HUDEP-2 (cell line): ENCODE results near the gene FGF14.
"Not testable (repeated sequence)": the region's sequence is repeated elsewhere in the genome, so short reads cannot be mapped to it uniquely, and the experiment has no call there.

ENCODE experiments used
- DNase-seq, 76 experiments: peaks; one replicate each; lab custom pipeline; 2025; ENCODE audit not compliant: unreplicated experiment in 76 of 76; lab: John Stamatoyannopoulos, UW

The FGF14 gene

DNA sequence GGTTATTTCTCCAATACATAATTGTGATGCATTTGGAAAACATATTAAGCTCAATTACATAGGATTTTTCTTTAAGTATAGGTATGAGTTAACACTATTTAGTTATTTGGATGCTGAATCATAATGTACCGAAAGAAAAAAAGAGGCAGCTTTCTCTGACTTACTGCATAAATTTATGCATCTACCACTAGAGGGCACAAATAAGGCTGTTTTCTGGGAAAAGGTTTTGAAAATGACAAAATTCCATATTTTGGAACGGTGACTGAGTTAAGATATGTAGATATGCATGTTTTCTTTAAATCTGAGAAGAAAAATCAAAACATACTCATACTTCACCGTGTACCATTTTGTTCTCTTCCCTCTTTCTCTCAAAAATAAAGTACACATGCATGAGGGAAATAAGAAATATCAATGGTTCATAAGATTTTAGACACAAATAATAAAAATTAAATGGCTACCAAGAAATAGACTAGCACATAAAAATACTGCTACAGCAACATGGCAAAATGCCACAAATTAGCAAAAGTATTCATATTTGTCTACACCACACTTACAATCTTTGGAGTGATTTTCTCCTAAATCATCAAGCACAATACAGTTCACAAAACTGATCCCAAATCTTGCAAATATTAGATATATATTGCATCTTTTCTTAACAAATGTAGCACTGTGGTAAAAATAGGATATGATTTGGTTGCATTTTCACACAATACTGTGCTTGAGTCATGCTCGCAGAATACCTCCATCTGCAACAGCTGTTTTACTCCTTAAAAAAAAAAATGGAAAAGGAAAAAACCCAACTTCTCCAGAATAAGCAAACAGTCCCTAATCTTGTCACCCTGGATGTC lies 260.0 kb downstream of the FGF14 start:
- DNase-seq: peak in 2 of 76 experiments; percentile 1 to 2

DNA sequence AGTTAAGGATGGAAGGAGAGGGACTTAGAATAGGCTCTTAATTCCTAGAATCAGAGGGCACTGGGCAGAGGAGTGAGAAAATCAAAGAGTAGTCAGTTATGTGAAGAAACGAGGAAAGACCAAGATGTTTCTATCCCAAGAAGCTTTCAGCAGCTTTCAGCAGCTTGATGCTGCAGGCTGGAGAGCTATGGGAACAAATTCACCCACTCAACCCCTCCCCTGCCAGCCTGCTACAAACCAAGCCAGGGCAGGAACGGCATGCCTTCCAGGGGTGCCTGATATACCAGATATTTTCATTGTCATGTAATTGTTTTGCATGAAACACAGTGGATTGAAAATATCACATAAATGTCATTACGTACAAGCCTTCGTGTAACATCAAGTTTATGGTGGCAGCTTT lies 262.2 kb downstream of the FGF14 start:
- no peak for DNase-seq

DNA sequence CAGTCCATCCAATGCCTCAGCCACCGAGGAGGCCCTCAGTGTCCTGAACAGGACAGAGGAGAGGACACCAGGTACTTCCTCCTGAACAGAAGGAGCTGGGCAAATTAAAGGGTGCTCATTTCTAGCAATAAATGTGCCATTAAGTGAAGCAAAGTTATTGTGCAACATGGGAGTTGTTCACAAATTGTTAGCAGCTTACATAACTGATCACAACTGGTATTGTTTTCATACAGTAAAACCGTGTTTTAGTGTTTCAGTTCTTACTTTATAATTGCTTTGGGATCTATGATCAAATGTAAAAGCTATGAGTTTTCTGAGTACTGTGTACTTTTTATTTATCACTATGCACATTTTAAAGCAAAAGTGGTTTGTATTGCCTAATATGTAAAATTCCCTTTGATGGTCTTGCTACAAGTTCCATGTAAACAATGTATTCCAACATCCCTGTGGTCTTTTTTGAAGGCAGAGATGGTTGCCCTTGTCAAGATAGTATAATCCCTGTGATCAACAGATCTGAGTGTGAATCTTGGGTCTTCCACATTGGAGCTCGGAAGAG lies 263.1 kb downstream of the FGF14 start:
- no peak for DNase-seq

- not testable (repeated sequence) for DNase-seq
Measured at GRCh38 chr13:102137904-102138303, 263.9 kb downstream of the FGF14 start.

DNA sequence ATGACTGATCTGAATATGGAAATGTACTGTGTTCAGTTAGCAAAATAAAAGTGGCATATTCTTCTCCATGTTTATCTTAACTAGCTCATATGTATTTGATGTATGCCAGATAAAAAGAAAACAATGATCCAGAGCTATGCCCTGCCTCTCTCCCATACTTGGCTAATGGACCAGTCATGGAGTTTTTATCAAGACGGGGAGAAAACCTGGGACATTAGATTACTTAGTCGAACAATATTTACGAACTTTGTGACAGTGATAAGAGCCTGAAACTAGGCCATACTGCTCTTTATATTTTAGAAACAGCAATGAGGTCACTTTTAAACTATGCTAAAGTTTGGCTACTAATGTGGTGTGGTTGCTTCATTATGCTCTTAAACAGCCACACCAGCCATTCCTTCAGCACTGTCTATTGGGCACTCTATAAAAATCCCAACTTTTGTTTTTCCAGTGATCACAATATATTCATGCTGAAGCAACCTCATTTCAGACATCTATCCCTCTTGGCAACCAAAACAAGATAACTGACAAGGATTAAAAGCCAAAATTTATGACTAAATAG lies 265.0 kb downstream of the FGF14 start:
- DNase-seq: no peak

- DNase-seq: no peak
Measured at GRCh38 chr13:102132777-102133295, 269.0 kb downstream of the FGF14 start.

DNA sequence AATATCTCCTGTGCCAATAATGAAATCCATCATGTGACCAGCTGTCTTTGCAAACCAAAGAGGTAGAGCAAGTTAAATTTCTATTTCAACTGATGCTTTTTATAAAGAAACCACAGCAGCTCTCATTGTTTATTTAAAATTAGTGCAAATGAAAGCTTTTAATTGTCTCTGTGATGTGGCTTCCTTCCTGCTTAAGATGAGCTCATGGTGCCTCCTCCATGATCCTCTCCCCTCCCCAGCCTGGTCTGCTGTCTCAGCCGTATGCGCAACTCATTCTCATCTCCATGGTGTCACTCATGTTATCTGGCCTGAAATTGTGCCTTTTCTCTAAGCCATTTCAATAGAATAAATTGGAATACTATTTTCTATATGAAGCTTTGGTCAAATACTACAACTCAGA lies 270.6 kb downstream of the FGF14 start:
- DNase-seq: no peak

DNA sequence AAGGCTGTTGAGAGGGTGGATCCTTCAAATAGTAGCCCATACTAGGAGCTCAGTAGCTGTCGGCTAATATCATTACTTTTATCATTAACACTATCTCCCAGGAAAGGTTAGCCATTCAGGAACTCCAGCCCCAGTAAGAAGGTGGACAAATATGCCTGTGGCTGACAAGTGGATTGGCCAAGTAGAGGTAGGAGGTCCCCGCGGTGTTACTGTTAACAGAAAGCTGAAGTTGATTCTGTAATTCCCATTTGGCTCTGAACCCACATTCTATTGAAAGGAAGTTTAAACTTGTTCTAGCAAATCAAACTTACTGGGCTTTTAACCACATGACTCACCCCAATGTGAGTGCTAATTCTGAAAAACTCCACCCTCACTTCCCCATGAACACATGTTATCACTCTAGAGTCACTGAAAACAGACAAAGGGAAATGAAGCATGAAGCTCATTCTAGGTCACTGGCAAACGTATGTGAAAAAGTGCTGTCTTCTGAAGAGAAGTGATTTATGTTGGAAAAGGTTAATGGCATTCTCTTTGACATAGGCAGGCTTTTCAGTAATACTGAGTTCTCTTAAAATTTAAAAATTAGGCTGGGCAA lies 273.5 kb downstream of the FGF14 start:
- DNase-seq: no peak

GRCh38 chr13:102127153-102127552 lies 274.7 kb downstream of the FGF14 start:
- DNase-seq: no peak

- no peak for DNase-seq
Measured at GRCh38 chr13:102122147-102122546, 279.7 kb downstream of the FGF14 start.

- no peak for DNase-seq
Measured at GRCh38 chr13:102117175-102117831, 284.5 kb downstream of the FGF14 start.

DNA sequence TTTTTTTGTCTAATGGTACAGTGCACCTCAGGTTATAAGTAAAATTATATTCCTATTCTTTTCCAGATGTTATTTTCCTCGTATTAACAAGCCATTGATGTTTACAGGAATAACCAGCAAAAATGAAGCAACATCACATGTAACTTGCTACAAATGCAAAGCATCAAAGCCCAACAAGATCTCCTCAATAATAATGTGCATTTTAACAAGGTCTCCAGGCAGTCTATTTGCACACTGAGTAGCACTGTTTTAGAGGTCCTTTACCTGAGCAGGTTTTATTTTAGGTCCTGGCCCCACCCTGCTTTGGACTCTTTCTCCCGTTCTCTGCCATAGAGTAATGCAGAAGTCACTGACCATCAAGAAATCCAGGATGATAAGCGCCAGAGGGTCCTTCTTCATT lies 298.4 kb downstream of the FGF14 start:
- no peak for DNase-seq

- DNase-seq: no peak
Measured at GRCh38 chr13:102100234-102100633, 301.6 kb downstream of the FGF14 start.

- no peak for DNase-seq
Measured at GRCh38 chr13:102097708-102098107, 304.1 kb downstream of the FGF14 start.

DNA sequence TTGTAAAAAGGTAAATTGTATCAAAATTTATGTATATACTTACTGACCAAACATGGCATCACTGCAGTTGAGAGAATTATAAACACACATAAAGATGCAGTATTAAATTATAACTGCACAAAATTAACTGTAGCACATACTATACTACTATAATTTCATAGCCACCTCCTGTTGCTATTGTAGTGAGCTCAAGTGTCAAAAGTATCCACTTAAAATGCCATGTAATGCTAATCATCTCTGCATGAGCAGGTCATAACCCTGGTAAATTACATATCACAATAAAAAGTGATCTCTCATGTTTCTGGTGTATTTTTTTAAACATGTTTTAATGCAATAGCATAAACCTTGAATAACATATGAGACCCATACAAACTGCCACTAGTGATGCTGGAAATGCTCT lies 308.6 kb downstream of the FGF14 start:
- DNase-seq: not testable (repeated sequence)

- DNase-seq: peak in 1 of 76 experiments; percentile 8
Measured at GRCh38 chr13:102091231-102091630, 310.6 kb downstream of the FGF14 start.

GRCh38 chr13:102090532-102090931 lies 311.3 kb downstream of the FGF14 start:
- no peak for DNase-seq

- no peak for DNase-seq
Measured at GRCh38 chr13:102089722-102090121, 312.1 kb downstream of the FGF14 start.

DNA sequence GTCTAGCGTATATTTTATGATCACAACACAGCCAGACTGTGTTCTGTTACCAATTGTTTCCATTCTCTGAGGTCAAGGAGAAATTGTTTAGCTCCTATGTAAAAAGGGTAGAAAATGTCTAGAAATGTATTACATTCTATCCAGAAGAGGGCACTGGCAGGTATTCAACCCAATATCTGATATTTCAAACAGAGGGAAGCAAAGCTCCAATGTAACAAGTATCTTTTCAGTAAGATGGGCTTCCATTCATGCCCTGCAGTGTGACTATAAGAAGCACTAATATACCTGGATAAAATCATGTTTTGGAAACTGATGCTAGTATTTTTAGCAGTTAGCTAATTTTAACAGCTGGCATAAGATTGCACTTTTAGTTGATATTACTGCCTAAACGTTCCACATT lies 312.7 kb downstream of the FGF14 start:
- peak in 1 of 76 experiments; percentile 1 for DNase-seq

GRCh38 chr13:102073251-102073650 lies 328.6 kb downstream of the FGF14 start:
- DNase-seq: no peak

- no peak for DNase-seq
Measured at GRCh38 chr13:102071711-102072110, 330.1 kb downstream of the FGF14 start.
